ENCODE measurements around the gene S100A11.

- TF ChIP-seq MAX (IDR thresholded peaks at IDR 0.05; ENCODE audit: low read depth), result no peak
- TF ChIP-seq EZH2phosphoT487 (IDR thresholded peaks at IDR 0.05; ENCODE audit: borderline replicate concordance, low read depth), result no peak
- no peak for TF ChIP-seq YY1 (IDR thresholded peaks at IDR 0.05; ENCODE audit: low read depth)
- no peak for TF ChIP-seq CTCF (IDR thresholded peaks at IDR 0.05)
- TF ChIP-seq RXRA (IDR thresholded peaks at IDR 0.05; ENCODE audit: borderline replicate concordance, low read depth), result no peak
- TF ChIP-seq USF2 (IDR thresholded peaks at IDR 0.05; ENCODE audit: borderline replicate concordance, low read depth, low read length), result no peak
- TF ChIP-seq GABPA (IDR thresholded peaks at IDR 0.05; ENCODE audit: low read depth), result no peak
- TF ChIP-seq MEF2A (IDR thresholded peaks at IDR 0.05; ENCODE audit: borderline replicate concordance, low read depth), result no peak
- no peak for TF ChIP-seq MXI1 (IDR thresholded peaks at IDR 0.05; ENCODE audit: low read depth, low read length)
These were observed 45.0 kb downstream of the S100A11 start for GRCh38 chr1:151991663-151992302.
